Ascending aorta (tissue), 2 donors: Measurements from ENCODE around the gene PRPH. TPM values are rescaled to one million over a fixed set of nuclear protein-coding genes. Genes with fewer than 3 reads are reported as not detected.

ENCODE experiments used
- DNase-seq, 2 donors: peaks; one replicate each; pipeline ENCODE4 v3.0.0-alpha.2; 2019; ENCODE audit warnings: low spot score in 2 of 2
- H3K27ac ChIP-seq, 2 donors: fragments of 200-600 bp; sonication (generic); one replicate each; pipeline ENCODE4 v1.5.1; 2016 to 2017; ENCODE audit warnings: mild to moderate bottlenecking in 1 of 2
- H3K27me3 ChIP-seq: fragments of 200-600 bp; sonication (generic); one replicate; pipeline ENCODE4 v1.5.1; 2017
- H3K36me3 ChIP-seq, 2 donors: fragments of 200-600 bp; sonication (generic); one replicate each; pipeline ENCODE4 v1.5.1; 2016
- H3K4me1 ChIP-seq, 2 donors: fragments of 200-600 bp; sonication (generic); one replicate each; pipeline ENCODE4 v1.5.1; 2016 to 2017; ENCODE audit warnings: mild to moderate bottlenecking in 1 of 2
- H3K4me3 ChIP-seq, 2 donors: fragments of 200-600 bp; sonication (generic); one replicate each; pipeline ENCODE4 v1.5.1; 2016 to 2017; ENCODE audit warnings: mild to moderate bottlenecking in 1 of 2
- H3K9me3 ChIP-seq, 2 donors: fragments of 200-600 bp; sonication (generic); one replicate each; pipeline ENCODE4 v1.5.1; 2016
- intact Hi-C: fragments of 100-400 bp; cut with DNase I; formaldehyde crosslinking; loops from one replicate; pipeline ENCODE4 v1.15.1; 2023
- total RNA-seq: library from RNA; depleted of rRNA; stranded (reverse); fragments of >200 nt; gene quantifications from one replicate; pipeline ENCODE4 v1.1.0, GENCODE V29; 2016
- TF ChIP-seq, protein P1 (sequence below), 3 experiments: fragments of 200-600 bp in 2 of 3; fragments of 450-650 bp in 1 of 3; sonication (generic) in 2 of 3; IDR thresholded peaks; one replicate each; pipeline ENCODE4 v1.5.1; 2016 to 2019; ENCODE audit warnings: antibody characterized with exemption in 3 of 3, mild to moderate bottlenecking in 1 of 3, moderate library complexity in 1 of 3

The PRPH gene
- total RNA-seq, 1 donor from 2014 or later, result not detected

DNA sequence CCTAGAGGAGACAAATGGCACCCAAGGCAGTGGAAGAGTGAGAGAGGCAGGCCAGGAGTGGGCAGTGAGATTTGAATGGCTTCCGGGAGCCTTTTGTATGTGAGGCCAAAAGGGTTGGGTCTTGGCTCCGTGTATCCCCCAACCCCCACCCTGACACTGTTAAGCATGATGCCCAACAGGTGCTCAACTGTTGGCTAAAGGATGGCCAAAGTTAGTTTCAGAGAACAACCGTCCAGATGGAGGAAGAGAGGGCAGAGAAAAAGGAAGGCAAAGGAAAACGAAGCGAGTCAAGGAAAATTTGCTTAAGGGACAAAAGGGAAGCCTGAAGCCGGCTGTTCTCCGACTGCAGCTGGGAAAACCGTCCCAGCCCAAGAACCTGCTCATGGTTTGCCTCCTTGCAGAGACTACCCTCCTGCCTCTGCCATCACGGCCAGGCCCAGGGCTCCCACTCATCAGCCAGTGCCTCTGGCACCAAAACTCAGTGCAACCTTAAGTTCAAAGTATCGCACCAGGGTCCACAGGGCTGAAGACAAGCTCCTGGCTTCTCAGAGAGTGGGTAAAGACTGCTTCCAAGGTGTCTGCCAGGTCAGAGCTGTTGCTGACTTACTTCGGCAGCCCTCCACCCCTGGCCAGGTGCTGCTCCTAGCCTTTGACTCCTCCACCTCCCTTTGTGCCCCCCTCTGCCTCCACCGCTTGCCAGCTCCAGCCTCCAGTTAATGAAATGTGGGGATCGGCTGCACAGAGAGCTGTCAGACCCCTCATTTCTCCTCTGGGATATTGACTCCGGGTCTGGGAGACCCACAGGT is 46.2 kb downstream of the PRPH start:
- TF ChIP-seq, protein P1, sequence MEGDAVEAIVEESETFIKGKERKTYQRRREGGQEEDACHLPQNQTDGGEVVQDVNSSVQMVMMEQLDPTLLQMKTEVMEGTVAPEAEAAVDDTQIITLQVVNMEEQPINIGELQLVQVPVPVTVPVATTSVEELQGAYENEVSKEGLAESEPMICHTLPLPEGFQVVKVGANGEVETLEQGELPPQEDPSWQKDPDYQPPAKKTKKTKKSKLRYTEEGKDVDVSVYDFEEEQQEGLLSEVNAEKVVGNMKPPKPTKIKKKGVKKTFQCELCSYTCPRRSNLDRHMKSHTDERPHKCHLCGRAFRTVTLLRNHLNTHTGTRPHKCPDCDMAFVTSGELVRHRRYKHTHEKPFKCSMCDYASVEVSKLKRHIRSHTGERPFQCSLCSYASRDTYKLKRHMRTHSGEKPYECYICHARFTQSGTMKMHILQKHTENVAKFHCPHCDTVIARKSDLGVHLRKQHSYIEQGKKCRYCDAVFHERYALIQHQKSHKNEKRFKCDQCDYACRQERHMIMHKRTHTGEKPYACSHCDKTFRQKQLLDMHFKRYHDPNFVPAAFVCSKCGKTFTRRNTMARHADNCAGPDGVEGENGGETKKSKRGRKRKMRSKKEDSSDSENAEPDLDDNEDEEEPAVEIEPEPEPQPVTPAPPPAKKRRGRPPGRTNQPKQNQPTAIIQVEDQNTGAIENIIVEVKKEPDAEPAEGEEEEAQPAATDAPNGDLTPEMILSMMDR (IDR thresholded peaks at IDR 0.05), result no peak
- intact Hi-C loops, result loop anchor here (10.0 kb wide), 1 partner anchor 276 kb away; the partner anchor contains the start of genes KMT2D and RHEBL1
- no peak for DNase-seq
- Histone ChIP-seq H3K4me1 (peaks cover 22 to 32% of the 10 kb centered on the region in 2 donors), H3K27me3 (peaks cover 20% of the 10 kb centered on the region), H3K36me3 (no peaks in the 10 kb centered on the region), H3K27ac (no peak overlapping the region), H3K4me3 (no peak overlapping the region), H3K9me3 (no peaks in the 10 kb centered on the region)

DNA sequence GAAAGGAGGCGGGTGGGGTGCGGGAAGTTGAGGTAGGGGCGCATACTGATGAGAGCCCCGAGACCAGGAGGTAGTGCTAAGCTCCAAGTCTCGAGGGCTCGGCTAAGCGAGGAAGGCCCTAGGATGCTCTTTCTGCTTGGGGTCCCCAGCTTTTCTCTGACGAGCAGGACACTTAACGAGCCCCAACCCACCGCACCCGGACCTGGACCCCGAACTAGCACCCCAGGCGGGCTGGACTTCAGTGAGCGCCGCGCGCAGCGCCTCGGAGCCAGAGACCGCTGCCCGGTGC is 46.8 kb downstream of the PRPH start:
- Histone ChIP-seq H3K36me3 (no peaks in the 10 kb centered on the region), H3K27me3 (peaks cover 15% of the 10 kb centered on the region), H3K9me3 (no peaks in the 10 kb centered on the region), H3K27ac (no peak overlapping the region), H3K4me1 (peaks cover 27 to 37% of the 10 kb centered on the region in 2 donors), H3K4me3 (peak overlapping the region in 1 of 2 donors; percentile 63)
- intact Hi-C loops, result loop anchor here (10.0 kb wide), 1 partner anchor 277 kb away; the partner anchor contains the start of genes KMT2D and RHEBL1
- TF ChIP-seq, protein P1 (IDR thresholded peaks at IDR 0.05), result no peak
- DNase-seq, result no peak

DNA sequence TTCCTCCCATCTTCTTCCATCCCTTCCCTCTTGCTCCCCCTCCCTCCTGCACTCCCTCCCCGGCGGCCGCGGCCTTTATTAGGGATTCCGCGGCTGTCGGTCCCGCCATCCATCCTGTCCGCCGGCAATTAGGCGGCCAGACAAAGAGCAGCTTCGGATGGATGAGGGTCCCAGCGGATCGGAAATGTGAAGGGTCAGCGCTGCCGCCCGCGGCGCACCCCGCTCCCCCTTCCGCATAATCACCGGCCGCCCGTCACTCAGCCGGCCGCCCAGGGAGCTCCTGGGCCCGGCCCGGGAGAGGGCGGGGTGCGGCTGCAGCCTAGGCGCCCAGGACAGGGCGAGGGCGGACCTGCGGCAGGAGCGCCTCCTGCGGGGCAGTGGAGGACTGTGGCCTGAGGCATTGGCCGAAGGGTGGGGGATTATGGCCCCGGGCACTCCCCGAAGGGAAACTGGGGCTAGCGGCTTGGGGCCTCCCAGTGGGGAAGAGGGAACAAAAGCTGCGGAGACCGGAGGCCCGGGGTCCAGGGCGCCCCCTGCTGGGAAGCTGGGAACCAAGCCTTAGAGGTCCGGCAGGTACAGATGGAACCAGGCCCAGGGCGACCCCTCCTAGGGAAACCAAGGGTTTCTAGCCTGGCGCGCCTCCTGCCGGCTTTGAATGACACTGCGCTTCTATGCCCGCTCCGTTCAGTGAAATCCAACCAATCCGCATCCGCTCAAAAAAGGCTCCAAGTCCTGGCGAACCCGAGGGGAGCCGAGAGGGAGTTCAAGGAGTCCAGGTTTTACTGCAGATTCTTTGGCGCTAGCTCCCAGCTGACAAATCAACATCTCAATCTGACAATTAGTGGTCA is 47.3 kb downstream of the PRPH start:
- peaks cover 14% of the 10 kb centered on the region for H3K27me3 ChIP-seq
- H3K4me1 ChIP-seq, result peaks cover 32 to 40% of the 10 kb centered on the region in 2 donors
- H3K36me3 ChIP-seq, result no peaks in the 10 kb centered on the region
- H3K4me3 ChIP-seq, result peak overlapping the region; percentile 24 to 63
- no peaks in the 10 kb centered on the region for H3K9me3 ChIP-seq
- H3K27ac ChIP-seq, result no peak overlapping the region
- peak in 1 of 2 donors; percentile 79 for DNase-seq
- intact Hi-C loops, result loop anchor here (10.0 kb wide), 1 partner anchor 277 kb away; the partner anchor contains the start of genes KMT2D and RHEBL1
- TF ChIP-seq, protein P1 (IDR thresholded peaks at IDR 0.05), result peak; percentile 51 to 87 (median 83)

DNA sequence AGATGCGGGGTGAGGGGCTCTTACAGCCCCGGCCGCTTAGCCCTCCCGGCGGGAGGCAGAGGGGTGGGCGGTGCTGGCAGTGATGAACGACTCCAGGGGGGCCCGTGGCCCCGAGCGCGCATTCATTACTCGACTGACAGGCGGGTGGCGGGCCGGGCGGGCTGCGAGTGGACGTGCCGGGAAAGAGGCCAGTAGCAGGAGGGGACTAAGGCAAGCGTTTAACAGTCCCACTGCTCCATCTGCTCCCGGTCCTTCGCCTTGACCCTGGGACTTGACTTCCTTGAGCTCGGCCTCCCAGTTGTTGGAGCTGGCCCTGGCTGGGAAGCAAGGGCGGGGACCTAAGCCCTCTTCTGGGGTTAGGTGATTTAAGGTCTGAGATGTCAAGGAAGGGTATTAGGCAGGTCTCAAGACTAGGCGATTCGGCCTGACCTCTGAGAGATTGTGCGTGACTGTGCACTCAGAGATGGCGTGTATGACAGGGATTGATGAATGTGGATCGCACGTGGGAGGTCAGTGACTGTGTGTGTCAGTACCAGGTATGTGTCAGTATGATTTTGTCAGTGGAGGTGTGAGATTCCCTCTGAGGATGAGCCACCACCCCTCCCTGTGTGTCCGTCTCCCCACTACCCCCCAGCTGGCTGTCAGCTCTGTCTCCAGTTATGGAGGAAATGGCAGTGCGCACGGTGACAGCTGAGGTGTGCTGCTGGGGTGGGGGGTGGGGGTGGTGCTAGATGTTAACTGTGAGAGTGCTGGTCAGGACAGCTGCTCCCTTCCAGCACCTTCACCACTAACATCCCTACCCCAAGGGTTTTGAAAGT is 48.2 kb downstream of the PRPH start:
- intact Hi-C loops, result loop anchor here (10.0 kb wide), 1 partner anchor 278 kb away; the partner anchor contains the start of genes KMT2D and RHEBL1

More for the DNA sequence above, 48.2 kb downstream of the PRPH start:
- DNase-seq, result no peak
- H3K4me1 ChIP-seq, result peaks cover 34 to 48% of the 10 kb centered on the region in 2 donors
- H3K4me3 ChIP-seq, result peak overlapping the region; percentile 24 to 63
- H3K36me3 ChIP-seq, result no peaks in the 10 kb centered on the region
- H3K27ac ChIP-seq, result no peak overlapping the region
- H3K9me3 ChIP-seq, result no peaks in the 10 kb centered on the region
- peaks cover 17% of the 10 kb centered on the region for H3K27me3 ChIP-seq
- TF ChIP-seq, protein P1 (IDR thresholded peaks at IDR 0.05), result no peak
